SIG-M5 treated with dmso at 0.1 percent for 504 hours (cell line): ENCODE data around the gene PCIF1.

Experiments
- DNase-seq: peaks from one replicate; lab custom pipeline; 2025; ENCODE audit not compliant: unreplicated experiment; lab: John Stamatoyannopoulos, UW

Gene PCIF1

DNA sequence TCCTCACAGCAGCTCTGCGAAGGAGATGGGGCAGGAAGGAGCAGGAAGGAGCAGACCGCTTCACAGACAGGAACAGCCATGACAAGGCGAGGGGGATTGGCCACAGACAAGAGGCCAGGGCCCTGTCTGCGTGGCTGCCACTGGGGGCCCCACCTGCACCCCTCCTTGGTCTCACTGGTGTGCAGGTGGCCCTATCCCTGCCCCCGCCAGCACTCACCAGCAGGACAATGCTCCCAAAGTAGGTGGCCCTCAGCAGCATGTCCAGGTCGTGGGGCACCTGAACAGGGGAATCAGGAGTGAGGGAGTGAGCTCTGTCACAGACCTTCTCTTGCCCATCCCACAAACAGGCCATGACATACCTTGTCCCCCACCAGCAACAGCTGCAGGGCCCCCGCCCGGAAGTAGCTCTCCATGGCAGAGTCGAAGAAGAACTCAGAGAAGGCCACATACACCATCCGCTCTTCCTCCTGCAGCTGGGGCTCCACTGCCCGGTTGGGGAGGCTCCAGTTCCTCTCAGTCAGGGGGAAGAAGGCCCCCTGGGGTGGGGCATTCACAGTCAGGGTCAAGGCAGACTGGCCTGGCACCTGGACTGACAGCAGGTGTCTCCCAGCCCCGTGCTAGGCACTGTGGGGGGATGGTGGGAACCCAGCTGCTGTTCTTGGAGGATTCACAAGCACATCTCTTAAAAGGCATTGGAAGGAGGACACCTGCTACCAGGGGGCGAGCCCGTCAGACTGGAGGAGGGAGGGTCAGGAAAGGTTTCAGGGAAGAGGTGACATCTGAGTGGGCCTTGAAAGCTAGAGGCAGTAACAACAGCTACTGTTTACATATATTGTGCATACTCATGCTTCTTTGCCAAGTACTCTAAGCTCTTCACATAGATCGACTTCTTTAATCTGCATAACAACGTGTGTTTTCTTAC is 29.6 kb upstream of the PCIF1 start:
- DNase-seq: no peak

GRCh38 chr20:45905505-45906079 is 28.9 kb upstream of the PCIF1 start:
- DNase-seq: no peak

DNA sequence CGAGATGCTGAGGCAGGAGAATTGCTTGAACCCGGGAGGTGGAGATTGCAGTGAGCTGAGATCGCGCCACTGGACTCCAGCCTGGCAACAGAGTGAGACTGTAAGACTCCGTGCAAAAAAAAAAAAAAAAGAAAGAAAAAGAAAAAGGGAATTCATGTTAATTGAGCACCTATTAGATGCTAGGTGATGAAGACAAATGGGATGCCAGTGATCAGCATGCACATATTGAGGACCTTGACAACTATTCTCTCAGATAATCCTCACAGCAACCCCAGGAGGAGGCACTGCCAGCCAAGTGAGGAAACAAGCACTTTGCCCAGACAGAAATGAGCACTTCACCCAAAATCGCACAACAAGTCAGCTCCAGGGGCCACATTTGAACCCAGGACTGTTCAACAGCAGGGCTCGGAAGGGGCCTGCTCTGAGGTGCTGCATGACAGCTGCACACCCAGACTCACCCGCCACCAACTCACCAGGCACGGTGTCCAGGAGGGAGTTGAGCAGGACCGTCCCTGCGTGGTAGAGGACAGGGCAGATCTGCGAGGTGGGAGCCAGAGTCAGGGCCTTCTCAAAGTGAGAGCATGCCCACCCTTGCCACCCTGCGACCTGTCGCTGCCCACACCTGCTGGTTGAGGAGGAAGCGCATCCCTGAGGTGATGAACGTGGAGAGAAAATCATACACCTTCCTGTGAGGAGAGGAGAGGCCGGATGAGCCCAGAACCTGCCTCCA is 27.1 kb upstream of the PCIF1 start:
- no peak for DNase-seq

- DNase-seq: no peak
Observed at GRCh38 chr20:45908084-45908483, 26.4 kb upstream of the PCIF1 start.

- no peak for DNase-seq
Observed at GRCh38 chr20:45909336-45909808, 25.1 kb upstream of the PCIF1 start.

GRCh38 chr20:45909817-45910669 is 24.4 kb upstream of the PCIF1 start:
- DNase-seq: no peak

GRCh38 chr20:45910670-45911485 is 23.6 kb upstream of the PCIF1 start:
- DNase-seq: peak; percentile 100

GRCh38 chr20:45911486-45912343 is 22.8 kb upstream of the PCIF1 start, which contains the start of gene PLTP:
Gene PLTP, minus strand, starts transcription at chr20:45912155. Its CDS starts 703 bp downstream, at chr20:45911452.
- no peak for DNase-seq

- no peak for DNase-seq
Observed at GRCh38 chr20:45912344-45912682, 22.2 kb upstream of the PCIF1 start.

GRCh38 chr20:45913116-45913515 is 21.4 kb upstream of the PCIF1 start:
- no peak for DNase-seq

- no peak for DNase-seq
Observed at GRCh38 chr20:45917790-45918141, 16.7 kb upstream of the PCIF1 start.

DNA sequence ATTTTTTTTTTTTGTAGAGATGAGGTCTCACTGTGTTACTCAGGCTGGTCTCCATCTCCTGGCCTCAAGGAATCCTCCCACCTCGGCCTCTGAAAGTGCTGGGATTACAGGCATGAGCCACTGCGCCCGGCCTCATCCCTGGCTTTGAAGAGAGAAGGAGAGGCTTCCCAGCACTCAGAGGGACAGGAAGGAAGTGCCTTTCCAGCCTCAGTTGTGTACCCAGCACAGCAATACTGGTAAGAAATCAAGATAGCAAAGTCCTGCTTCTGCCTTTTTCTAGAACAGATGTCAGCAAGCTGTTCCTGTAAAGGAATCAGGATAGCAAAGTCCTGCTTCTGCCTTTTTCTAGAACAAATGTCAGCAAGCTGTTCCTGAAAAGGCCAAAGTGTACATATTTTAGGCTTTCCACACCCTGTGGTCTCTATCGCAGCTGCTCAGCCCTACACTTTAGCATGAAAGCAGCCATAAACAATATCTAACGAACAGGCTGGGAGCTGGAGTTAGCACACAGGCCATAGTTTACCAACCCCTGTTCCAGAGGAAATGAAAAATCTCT is 16.2 kb upstream of the PCIF1 start:
- no peak for DNase-seq

GRCh38 chr20:45918779-45919537 is 15.5 kb upstream of the PCIF1 start:
- DNase-seq: no peak

DNA sequence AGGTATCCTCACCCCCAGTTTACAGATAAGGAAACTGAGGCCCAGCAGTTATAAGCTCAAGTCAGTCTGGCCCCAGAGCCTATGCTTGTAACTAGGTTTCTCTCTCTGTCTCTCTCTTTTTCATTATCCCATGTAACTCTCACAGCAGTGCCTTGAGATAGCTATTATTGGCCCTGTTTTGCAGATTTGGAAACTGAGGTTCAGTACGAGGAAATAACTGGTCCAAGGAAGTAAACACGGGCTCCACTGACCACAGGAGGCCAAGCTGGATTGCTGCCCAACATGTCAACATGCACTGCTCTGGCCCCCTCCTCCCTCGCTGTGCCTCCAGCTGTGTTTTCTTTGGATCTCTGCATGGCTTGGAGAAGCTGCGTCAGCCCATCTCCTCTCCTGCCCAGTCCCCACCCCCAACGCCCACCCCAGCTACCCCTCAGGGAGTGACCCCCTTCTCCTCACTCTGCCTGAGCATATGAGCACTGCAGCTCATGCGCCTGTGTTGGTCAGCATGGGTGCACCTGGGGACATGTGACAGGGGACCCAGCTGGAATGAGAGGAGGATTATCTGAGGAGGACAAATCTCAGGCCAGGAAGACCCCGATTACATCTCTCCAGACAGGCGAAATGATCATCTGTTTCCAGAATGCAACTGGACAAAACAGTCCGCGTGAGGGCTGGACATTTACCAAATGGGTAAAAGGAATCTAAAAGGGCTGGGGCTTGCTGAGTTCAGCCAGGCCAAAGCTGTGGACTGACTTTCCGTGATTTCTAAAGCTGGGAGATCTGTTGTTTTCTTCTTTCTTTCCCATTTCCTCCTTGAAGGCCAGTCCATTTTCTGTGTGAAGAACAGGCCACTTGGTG is 14.7 kb upstream of the PCIF1 start:
- DNase-seq: no peak

- peak; percentile 35 for DNase-seq
Observed at GRCh38 chr20:45920462-45921336, 13.8 kb upstream of the PCIF1 start.
